SK-N-MC (cell line): Measurements from ENCODE around the gene ZMYND10.

ENCODE experiments used
- EZH2 ChIP-seq: fragments of 200-600 bp; sonication (generic); IDR thresholded peaks from one replicate; pipeline ENCODE4 v1.6.1; 2017; ENCODE audit warnings: antibody characterized with exemption
- FOXP2 ChIP-seq: optimal IDR thresholded peaks from 2 replicates; pipeline ENCODE3; 2011; ENCODE audit warnings: mild to moderate bottlenecking, moderate library complexity; ENCODE audit not compliant: insufficient read depth; ENCODE audit errors: extremely low read length, control extremely low read depth
- POLR2AphosphoS5 ChIP-seq: IDR thresholded peaks from 2 replicates; pipeline ENCODE4 v1.6.1; 2012; ENCODE audit warnings: mild to moderate bottlenecking, low read depth, low read length, borderline replicate concordance

DNA sequence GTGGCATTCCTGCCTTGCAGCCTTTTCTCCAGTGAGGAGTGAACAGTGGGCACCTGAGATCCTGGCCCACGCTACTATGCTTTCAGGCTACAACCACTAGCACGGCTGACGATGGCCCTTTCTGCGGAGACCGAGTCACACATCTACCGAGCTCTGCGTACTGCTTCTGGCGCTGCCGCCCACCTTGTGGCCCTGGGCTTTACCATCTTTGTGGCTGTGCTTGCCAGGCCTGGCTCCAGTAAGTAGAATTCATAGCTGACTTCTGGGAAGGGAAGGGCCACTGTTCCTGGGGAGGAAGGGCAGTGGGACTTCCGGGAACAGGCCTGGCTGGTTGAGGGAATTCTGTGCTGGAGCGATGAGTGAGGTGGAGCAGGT is 5.8 kb upstream of the ZMYND10 start:
- TF ChIP-seq POLR2AphosphoS5 (no peak), EZH2 (no peak), FOXP2 (no peak)
